ENCODE measurements around the gene TEX264.

TEX264 gene

GRCh38 chr3:51684971-51685751, 14.1 kb downstream of the TEX264 start:
- no peak for DNase-seq (ENCODE audit: low read depth in 2 of 2)
- no peak overlapping the region for H3K4me3 ChIP-seq (replicated peaks in 1 of 2; ENCODE audit: low read depth in 2 of 2, low read length in 2 of 2)
- TF ChIP-seq CTCF (IDR thresholded peaks at IDR 0.05; ENCODE audit: low read depth, low read length) = no peak

GRCh38 chr3:51686056-51686455, 15.0 kb downstream of the TEX264 start:
- DNase-seq (ENCODE audit: low read depth in 2 of 2) = no peak
- no peak for TF ChIP-seq CTCF (IDR thresholded peaks at IDR 0.05; ENCODE audit: low read depth, low read length)
- H3K4me3 ChIP-seq (replicated peaks in 1 of 2; ENCODE audit: low read depth in 2 of 2, low read length in 2 of 2) = no peak overlapping the region

GRCh38 chr3:51686512-51687215, 15.6 kb downstream of the TEX264 start:
- peak; percentile 66 to 76 for DNase-seq (ENCODE audit: low read depth in 2 of 2)
- no peak for TF ChIP-seq CTCF (IDR thresholded peaks at IDR 0.05; ENCODE audit: low read depth, low read length)
- no peak overlapping the region for H3K4me3 ChIP-seq (replicated peaks in 1 of 2; ENCODE audit: low read depth in 2 of 2, low read length in 2 of 2)

- peak in 1 of 2 donors; percentile 26 for DNase-seq (ENCODE audit: low read depth in 2 of 2)
- TF ChIP-seq CTCF (IDR thresholded peaks at IDR 0.05; ENCODE audit: low read depth, low read length) = no peak
- H3K4me3 ChIP-seq (replicated peaks in 1 of 2; ENCODE audit: low read depth in 2 of 2, low read length in 2 of 2) = no peak overlapping the region
Observed at GRCh38 chr3:51687431-51688205, 16.6 kb downstream of the TEX264 start.

GRCh38 chr3:51688206-51688600, 17.2 kb downstream of the TEX264 start:
- DNase-seq (ENCODE audit: low read depth in 2 of 2) = no peak
- TF ChIP-seq CTCF (IDR thresholded peaks at IDR 0.05; ENCODE audit: low read depth, low read length) = no peak
- H3K4me3 ChIP-seq (replicated peaks in 1 of 2; ENCODE audit: low read depth in 2 of 2, low read length in 2 of 2) = no peak overlapping the region

GRCh38 chr3:51691021-51691420, 20.0 kb downstream of the TEX264 start:
- no peak overlapping the region for H3K4me3 ChIP-seq (replicated peaks in 1 of 2; ENCODE audit: low read depth in 2 of 2, low read length in 2 of 2)
- no peak for DNase-seq (ENCODE audit: low read depth in 2 of 2)
- TF ChIP-seq CTCF (IDR thresholded peaks at IDR 0.05; ENCODE audit: low read depth, low read length) = no peak

Data from cardiac fibroblast (primary cell).